HCT116 (cell line): Measurements from ENCODE around the gene MRPS5. TPM values are rescaled to one million over a fixed set of nuclear protein-coding genes. Genes with fewer than 3 reads are reported as not detected.

Experiments
- ATAC-seq: fragments of 200-7000 bp; cut with Tn5 transposase; 2 replicates; pipeline ENCODE4 v1.9.1; 2020; ENCODE audit warnings: mild to moderate bottlenecking, moderate library complexity
- BruUV-seq: library from RNA; stranded (reverse); fragments of 400-500 nt; replicated peaks from 2 replicates; lab custom pipeline; 2021; lab: Mats Ljungman, UMichigan
- CTCF ChIA-PET: fragments of 300-600 bp; sonication (Branson Sonifier 250); formaldehyde crosslinking; loops from one replicate; lab custom pipeline; 2021; ENCODE audit warnings: antibody characterized with exemption; lab: Charles Lee
- POLR2A ChIA-PET: fragments of 300-600, 350-600 bp; sonication (Branson Sonifier 250); formaldehyde crosslinking; loops from one replicate; lab custom pipeline; 2021; ENCODE audit warnings: antibody characterized with exemption; lab: Charles Lee
- RAD21 ChIA-PET, 2 experiments: fragments of 300-600 bp; sonication (Branson Sonifier 250); formaldehyde crosslinking; loops; one replicate each; lab custom pipeline; 2023; ENCODE audit warnings: low total read pairs in 2 of 2; ENCODE audit not compliant: uncharacterized antibody in 2 of 2, unreplicated experiment in 2 of 2, low non-redundant PET in 1 of 2; lab: Charles Lee
- DNase-seq: peaks from one replicate; pipeline ENCODE4 v3.0.0-alpha.2; 2010; ENCODE audit warnings: low read depth, low spot score
- H2AFZ ChIP-seq: fragments of 200-600 bp; shearing (Covaris generic), sonication (generic); 2 replicates; pipeline ENCODE4 v1.6.1; 2017; ENCODE audit warnings: low read depth, mixed run types, mixed read lengths, antibody characterized with exemption, low read length; ENCODE audit not compliant: poor library complexity, severe bottlenecking
- H3K27ac ChIP-seq: 2 replicates; pipeline ENCODE4 v1.5.1; 2012; ENCODE audit warnings: low read depth, low read length
- H3K27me3 ChIP-seq: fragments of 200-600 bp; sonication (generic); 2 replicates; pipeline ENCODE4 v1.6.1; 2016; ENCODE audit warnings: mixed run types, low read length, mixed read lengths; ENCODE audit not compliant: insufficient read depth
- H3K36me3 ChIP-seq, 2 experiments: fragments of 200-500 bp in 1 of 2; fragments of 200-600 bp in 1 of 2; sonication (Bioruptor generic) in 1 of 2; sonication (generic) in 1 of 2; 2 replicates each; pipeline versions ENCODE4 v1.5.1 to v1.6.1; 2014 to 2016; ENCODE audit warnings: low read length in 2 of 2, inconsistent platforms in 1 of 2, mixed read lengths in 1 of 2, mixed run types in 1 of 2; ENCODE audit not compliant: insufficient read depth in 2 of 2, control insufficient read depth in 1 of 2
- H3K4me1 ChIP-seq, 2 experiments: fragments of 200-600 bp in 1 of 2; sonication (generic) in 1 of 2; 2 replicates each; pipeline versions ENCODE4 v1.5.1 to v1.6.1; 2012 to 2017; ENCODE audit warnings: low read length in 2 of 2, inconsistent platforms in 1 of 2, mild to moderate bottlenecking in 1 of 2, mixed read lengths in 1 of 2, mixed run types in 1 of 2, moderate library complexity in 1 of 2; ENCODE audit not compliant: insufficient read depth in 2 of 2, control insufficient read depth in 1 of 2
- H3K4me2 ChIP-seq: fragments of 200-600 bp; sonication (generic); 2 replicates; pipeline ENCODE4 v1.6.1; 2017; ENCODE audit warnings: mixed run types, low read length, mixed read lengths
- H3K4me3 ChIP-seq, 2 experiments: fragments of 200-600 bp in 1 of 2; sonication (generic) in 1 of 2; replicated peaks in 1 of 2; 2 replicates each; pipeline ENCODE4 v1.5.1; 2011 to 2016; ENCODE audit warnings: low read length in 2 of 2, control low read depth in 1 of 2, low read depth in 1 of 2, mild to moderate bottlenecking in 1 of 2, mixed read lengths in 1 of 2, mixed run types in 1 of 2
- H3K79me2 ChIP-seq: fragments of 200-600 bp; sonication (generic); 2 replicates; pipeline ENCODE4 v1.6.1; 2017; ENCODE audit warnings: mild to moderate bottlenecking, mixed run types, low read length, moderate library complexity, mixed read lengths; ENCODE audit not compliant: insufficient read depth
- H3K9ac ChIP-seq: fragments of 200-600 bp; sonication (generic); 2 replicates; pipeline ENCODE4 v1.6.1; 2016; ENCODE audit warnings: low read length, mixed read lengths
- H3K9me2 ChIP-seq: fragments of 200-600 bp; sonication (generic), shearing (Covaris generic); 2 replicates; pipeline ENCODE4 v1.6.1; 2017; ENCODE audit warnings: mixed run types, mild to moderate bottlenecking, moderate library complexity; ENCODE audit not compliant: insufficient read depth
- H3K9me3 ChIP-seq, 2 experiments: fragments of 200-500 bp in 1 of 2; fragments of 200-600 bp in 1 of 2; sonication (Bioruptor generic) in 1 of 2; sonication (generic) in 1 of 2; 2 replicates each; pipeline ENCODE4 v1.6.1; 2014 to 2017; ENCODE audit warnings: low read length in 2 of 2, mixed read lengths in 2 of 2, inconsistent platforms in 1 of 2, low read depth in 1 of 2, mild to moderate bottlenecking in 1 of 2, mixed run types in 1 of 2, moderate library complexity in 1 of 2; ENCODE audit not compliant: control insufficient read depth in 1 of 2, insufficient read depth in 1 of 2
- H4K20me1 ChIP-seq: fragments of 200-600 bp; sonication (generic), shearing (Covaris generic); 2 replicates; pipeline ENCODE4 v1.6.1; 2017; ENCODE audit warnings: mixed run types, mild to moderate bottlenecking, moderate library complexity; ENCODE audit not compliant: insufficient read depth
- ATF3 ChIP-seq: IDR thresholded peaks from 2 replicates; pipeline ENCODE4 v1.6.1; 2012
- EGR1 ChIP-seq: IDR thresholded peaks from 2 replicates; pipeline ENCODE4 v1.6.1; 2012; ENCODE audit warnings: low read depth
- EZH2 ChIP-seq: fragments of 200-600 bp; sonication (generic); IDR thresholded peaks from 2 replicates; pipeline ENCODE4 v1.6.1; 2017; ENCODE audit warnings: antibody characterized with exemption, mixed run types
- EZH2phosphoT487 ChIP-seq: fragments of 200-600 bp; IDR thresholded peaks from 2 replicates; pipeline ENCODE4 v1.6.1; 2018; ENCODE audit warnings: antibody characterized with exemption, borderline replicate concordance
- FOSL1 ChIP-seq: IDR thresholded peaks from 2 replicates; pipeline ENCODE4 v1.6.1; 2012; ENCODE audit warnings: low read depth
- JUND ChIP-seq: IDR thresholded peaks from 2 replicates; pipeline ENCODE4 v1.6.1; 2012
- POLR2A ChIP-seq: IDR thresholded peaks from 2 replicates; pipeline ENCODE4 v1.7.0; 2011; ENCODE audit warnings: borderline replicate concordance; ENCODE audit not compliant: insufficient read depth, insufficient read length; ENCODE audit errors: extremely low read depth
- POLR2AphosphoS5 ChIP-seq: IDR thresholded peaks from 2 replicates; pipeline ENCODE4 v1.6.1; 2011; ENCODE audit warnings: mild to moderate bottlenecking, low read depth, low read length, moderate library complexity
- SIN3A ChIP-seq: IDR thresholded peaks from 2 replicates; pipeline ENCODE4 v1.6.1; 2012; ENCODE audit warnings: low read depth
- SRF ChIP-seq: IDR thresholded peaks from 2 replicates; pipeline ENCODE4 v1.6.1; 2012; ENCODE audit warnings: low read depth
- ZBTB33 ChIP-seq: IDR thresholded peaks from 2 replicates; pipeline ENCODE4 v1.6.1; 2011; ENCODE audit warnings: mild to moderate bottlenecking, low read length, moderate library complexity; ENCODE audit not compliant: insufficient replicate concordance; ENCODE audit errors: extremely low read depth
- ZFX ChIP-seq: fragments of 450-650 bp; IDR thresholded peaks from 2 replicates; pipeline ENCODE4 v1.6.1; 2017
- intact Hi-C: fragments of 100-400 bp; cut with micrococcal nuclease; formaldehyde crosslinking; loops from 2 replicates; pipeline ENCODE4 v1.10.0; 2022
- total RNA-seq: library from RNA; stranded (reverse); gene quantifications from one replicate; pipeline ENCODE4 v1.2.1, GENCODE V29; 2021; ENCODE audit not compliant: unreplicated experiment
- TF ChIP-seq, protein P1 (sequence below), 3 experiments: fragments of 200-600 bp in 1 of 3; sonication (generic) in 1 of 3; IDR thresholded peaks in 2 of 3; conservative IDR thresholded peaks in 1 of 3; 2 replicates each; pipeline ENCODE4 v1.5.1; 2012 to 2017; ENCODE audit warnings: low read depth in 2 of 3, low read length in 2 of 3, antibody characterized with exemption in 1 of 3, borderline replicate concordance in 1 of 3, control low read depth in 1 of 3, mild to moderate bottlenecking in 1 of 3, mixed read lengths in 1 of 3, mixed run types in 1 of 3, moderate library complexity in 1 of 3; ENCODE audit not compliant: insufficient read depth in 1 of 3

MRPS5 gene
- total RNA-seq, 1 experiment from 2014 or later, result 70.6 TPM

DNA sequence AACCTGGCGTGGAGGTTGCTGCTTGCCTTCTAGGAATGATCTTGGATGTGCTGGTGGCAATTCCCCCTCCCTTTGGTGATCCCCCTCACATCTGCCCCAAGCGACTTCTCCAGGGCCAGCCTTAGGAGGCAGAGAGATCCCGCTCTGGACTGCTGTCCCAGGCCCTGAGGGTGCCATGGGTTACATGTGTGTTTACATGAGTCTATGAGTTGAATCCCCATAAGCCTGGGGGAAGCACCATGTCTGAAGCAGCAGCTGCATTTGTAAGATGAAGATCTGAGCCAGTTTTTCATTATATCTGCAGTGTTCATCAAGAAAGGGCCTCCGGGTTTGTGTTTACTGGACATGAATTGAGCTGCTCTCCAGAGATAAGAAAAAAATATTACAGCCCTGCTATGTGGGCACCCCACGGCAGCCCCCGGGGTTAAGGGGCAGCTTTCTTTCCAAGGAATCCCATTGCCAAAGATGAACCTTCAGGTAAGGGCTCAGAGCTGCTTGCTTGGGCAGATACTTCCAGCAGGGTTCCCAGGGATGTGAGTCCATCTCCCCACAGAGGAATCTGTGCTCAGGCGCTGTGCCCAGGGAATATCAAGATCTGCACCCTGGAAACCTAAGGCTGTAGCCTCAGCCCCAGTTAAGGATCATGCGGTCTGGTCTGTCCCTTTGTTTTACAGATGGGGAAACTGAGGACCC is 46.0 kb downstream of the MRPS5 start:
- no peak overlapping the region for H2AFZ ChIP-seq
- BruUV-seq, result no TSS peak
- no peak for DNase-seq
- no peaks in the 10 kb centered on the region for H3K9me2 ChIP-seq
- H3K9me3 ChIP-seq, result no peaks in the 10 kb centered on the region
- H3K4me1 ChIP-seq, result peaks cover 8 to 18% of the 10 kb centered on the region in 2 experiments; a peak in 3 of 4 replicates
- H3K27ac ChIP-seq, result no peak overlapping the region
- RAD21 ChIA-PET, result no interaction called here
- CTCF ChIA-PET, result interaction anchor here (1.1 to 2.0 kb wide), 3 partner anchors 14 to 46 kb away, joined by 3 to 18 read pairs (median 4); partner anchors contain the start of gene MRPS5
- no peaks in the 10 kb centered on the region for H3K36me3 ChIP-seq
- no peaks in the 10 kb centered on the region for H4K20me1 ChIP-seq
- intact Hi-C loops, result loop anchor here (1.0 kb wide), 1 partner anchor 39 kb away; no protein-coding TSS in a partner anchor
- no peak overlapping the region for H3K9ac ChIP-seq
- no peak overlapping the region for H3K4me2 ChIP-seq
- no peaks in the 10 kb centered on the region for H3K79me2 ChIP-seq
- no peak for TF ChIP-seq ATF3
- no peak for TF ChIP-seq POLR2AphosphoS5
- no peak for TF ChIP-seq EZH2phosphoT487
- no peak for TF ChIP-seq ZFX
- no peak for TF ChIP-seq JUND
- TF ChIP-seq EGR1, result no peak
- TF ChIP-seq, protein P1, sequence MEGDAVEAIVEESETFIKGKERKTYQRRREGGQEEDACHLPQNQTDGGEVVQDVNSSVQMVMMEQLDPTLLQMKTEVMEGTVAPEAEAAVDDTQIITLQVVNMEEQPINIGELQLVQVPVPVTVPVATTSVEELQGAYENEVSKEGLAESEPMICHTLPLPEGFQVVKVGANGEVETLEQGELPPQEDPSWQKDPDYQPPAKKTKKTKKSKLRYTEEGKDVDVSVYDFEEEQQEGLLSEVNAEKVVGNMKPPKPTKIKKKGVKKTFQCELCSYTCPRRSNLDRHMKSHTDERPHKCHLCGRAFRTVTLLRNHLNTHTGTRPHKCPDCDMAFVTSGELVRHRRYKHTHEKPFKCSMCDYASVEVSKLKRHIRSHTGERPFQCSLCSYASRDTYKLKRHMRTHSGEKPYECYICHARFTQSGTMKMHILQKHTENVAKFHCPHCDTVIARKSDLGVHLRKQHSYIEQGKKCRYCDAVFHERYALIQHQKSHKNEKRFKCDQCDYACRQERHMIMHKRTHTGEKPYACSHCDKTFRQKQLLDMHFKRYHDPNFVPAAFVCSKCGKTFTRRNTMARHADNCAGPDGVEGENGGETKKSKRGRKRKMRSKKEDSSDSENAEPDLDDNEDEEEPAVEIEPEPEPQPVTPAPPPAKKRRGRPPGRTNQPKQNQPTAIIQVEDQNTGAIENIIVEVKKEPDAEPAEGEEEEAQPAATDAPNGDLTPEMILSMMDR (IDR thresholded peaks at IDR 0.05 in 2 of 3, conservative IDR thresholded peaks at IDR 0.05 in 1 of 3; ENCODE audit: borderline replicate concordance in 1 of 3, insufficient read depth in 1 of 3, low read depth in 2 of 3, low read length in 2 of 3), result no peak
- no peak for TF ChIP-seq SIN3A
- no peak for TF ChIP-seq ZBTB33
- TF ChIP-seq FOSL1, result no peak
- no peak for TF ChIP-seq EZH2
- no peak for TF ChIP-seq SRF
- no peak for TF ChIP-seq POLR2A
- H3K27me3 ChIP-seq, result 0 out of 2 replicates have a peak, but pooled peaks cover 6% of the 10 kb centered on the region
- POLR2A ChIA-PET, result no interaction called here
- H3K4me3 ChIP-seq, result no peak overlapping the region
- ATAC-seq, result no peak
